GM23248 (cell line): Measurements from ENCODE around the gene LGSN.

Experiments used
- EZH2 ChIP-seq: fragments of 200-600 bp; sonication (generic); IDR thresholded peaks from 2 replicates; pipeline ENCODE4 v1.6.1; 2018; ENCODE audit warnings: antibody characterized with exemption, mild to moderate bottlenecking; ENCODE audit not compliant: insufficient read depth, poor library complexity, severe bottlenecking
- EZH2phosphoT487 ChIP-seq: fragments of 200-600 bp; sonication (generic); IDR thresholded peaks from 2 replicates; pipeline ENCODE4 v1.6.1; 2018; ENCODE audit warnings: antibody characterized with exemption, moderate library complexity, mild to moderate bottlenecking, low read depth; ENCODE audit not compliant: insufficient read depth

GRCh38 chr6:63249875-63250482 is 69.8 kb downstream of the LGSN start:
- TF ChIP-seq EZH2 (no peak), EZH2phosphoT487 (no peak)
